Hepatocyte (in vitro differentiated cells): ENCODE data around the gene SMC5. TPM values are rescaled to one million over a fixed set of nuclear protein-coding genes. Genes with fewer than 3 reads are reported as not detected.
"Not testable (repeated sequence)": the region's sequence is repeated elsewhere in the genome, so short reads cannot be mapped to it uniquely, and the experiment has no call there.

ENCODE experiments used
- DNase-seq: peaks from one replicate; pipeline ENCODE4 v3.0.0-alpha.2; 2016; ENCODE audit warnings: low spot score
- H2AFZ ChIP-seq: fragments of 200-600 bp; sonication (generic); 2 replicates; pipeline ENCODE4 v1.6.0; 2016; ENCODE audit warnings: antibody characterized with exemption, mild to moderate bottlenecking
- H3K27ac ChIP-seq: fragments of 200-600 bp; sonication (generic); 2 replicates; pipeline ENCODE4 v1.5.1; 2016; ENCODE audit warnings: mild to moderate bottlenecking
- H3K27me3 ChIP-seq: fragments of 200-600 bp; sonication (generic); 2 replicates; pipeline ENCODE4 v1.6.1; 2016
- H3K36me3 ChIP-seq: fragments of 200-600 bp; sonication (generic); replicated peaks from 2 replicates; pipeline ENCODE4 v1.5.1; 2016; ENCODE audit warnings: low read depth; ENCODE audit not compliant: insufficient read depth
- H3K4me1 ChIP-seq: fragments of 200-600 bp; sonication (generic); 2 replicates; pipeline ENCODE4 v1.5.1; 2016; ENCODE audit warnings: mild to moderate bottlenecking, moderate library complexity; ENCODE audit not compliant: insufficient read depth
- H3K4me2 ChIP-seq: fragments of 200-600 bp; sonication (generic); 2 replicates; pipeline ENCODE4 v1.6.0; 2016
- H3K4me3 ChIP-seq: fragments of 200-600 bp; sonication (generic); 2 replicates; pipeline ENCODE4 v1.5.1; 2016; ENCODE audit warnings: mild to moderate bottlenecking
- H3K79me2 ChIP-seq: fragments of 200-600 bp; sonication (generic); 2 replicates; pipeline ENCODE4 v1.6.0; 2017; ENCODE audit warnings: mild to moderate bottlenecking
- H3K9me2 ChIP-seq: fragments of 200-600 bp; sonication (generic); replicated peaks from 2 replicates; pipeline ENCODE4 v1.6.0; 2017; ENCODE audit warnings: mild to moderate bottlenecking; ENCODE audit not compliant: insufficient read depth
- H3K9me3 ChIP-seq: fragments of 200-600 bp; sonication (generic); 2 replicates; pipeline ENCODE4 v1.5.1; 2016; ENCODE audit warnings: low read depth, mild to moderate bottlenecking
- H4K20me1 ChIP-seq: fragments of 200-600 bp; sonication (generic); 2 replicates; pipeline ENCODE4 v1.6.0; 2016; ENCODE audit warnings: mild to moderate bottlenecking; ENCODE audit not compliant: insufficient read depth, poor library complexity, severe bottlenecking
- CTCF ChIP-seq: fragments of 200-600 bp; sonication (generic); IDR thresholded peaks from 2 replicates; pipeline ENCODE4 v1.5.1; 2016; ENCODE audit warnings: antibody characterized with exemption, mild to moderate bottlenecking; ENCODE audit not compliant: poor library complexity
- EZH2 ChIP-seq: fragments of 200-600 bp; sonication (generic); IDR thresholded peaks from 2 replicates; pipeline ENCODE4 v1.6.1; 2016; ENCODE audit warnings: antibody characterized with exemption, mild to moderate bottlenecking, borderline replicate concordance
- EZH2phosphoT487 ChIP-seq: fragments of 200-600 bp; sonication (generic); IDR thresholded peaks from one replicate; pipeline ENCODE4 v1.6.1; 2018; ENCODE audit warnings: antibody characterized with exemption, mild to moderate bottlenecking, low read depth, moderate library complexity; ENCODE audit not compliant: unreplicated experiment, severe bottlenecking
- WGBS: methylation state at CpG from one replicate; pipeline ENCODE4 v1.1.6; 2016; ENCODE audit warnings: low lambda C conversion rate; ENCODE audit errors: missing lambda C conversion rate; 5-methylcytosine and 5-hydroxymethylcytosine counted together
- polyA plus RNA-seq: library from polyadenylated mRNA; unstranded; fragments of >200 nt; fragmentation: Nextera tagmentation; extraction: Ambion mirVana; gene quantifications from 2 replicates; pipeline ENCODE4 v1.2.1, GENCODE V29; 2016
- total RNA-seq: library from RNA; depleted of rRNA; stranded (reverse); fragments of >200 nt; gene quantifications from 2 replicates; pipeline ENCODE4 v1.2.3, GENCODE V29; 2014

The SMC5 gene
- total and polyA plus RNA-seq, 2 experiments from 2014 or later: 14.9 to 30.7 TPM

DNA sequence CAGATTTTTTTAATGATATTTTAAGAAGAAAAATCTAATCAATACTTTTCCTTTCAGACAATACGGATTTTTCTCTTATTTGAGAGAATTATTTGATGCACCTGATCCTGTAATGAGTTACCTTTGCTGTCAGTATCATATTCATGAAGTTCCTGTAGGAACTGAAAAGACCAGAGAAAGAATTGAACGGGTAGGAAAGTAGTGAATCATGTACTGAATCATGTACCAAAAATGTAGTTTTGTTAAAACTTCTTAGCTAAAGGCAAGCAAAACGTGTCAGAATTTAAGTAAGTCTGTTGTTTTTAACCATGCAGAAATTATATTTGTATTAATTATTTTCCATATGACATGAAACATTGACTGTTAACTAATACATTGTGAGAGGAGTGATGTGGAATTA, 56.6 kb downstream of the SMC5 start:
- Histone ChIP-seq H4K20me1 (no peaks in the 10 kb centered on the region), H3K4me2 (no peak overlapping the region), H3K4me3 (no peak overlapping the region), H3K9me3 (no peaks in the 10 kb centered on the region), H2AFZ (no peak overlapping the region), H3K79me2 (no peaks in the 10 kb centered on the region), H3K4me1 (no peaks in the 10 kb centered on the region), H3K9me2 (no peaks in the 10 kb centered on the region), H3K27me3 (no peaks in the 10 kb centered on the region), H3K36me3 (no peaks in the 10 kb centered on the region), H3K27ac (no peak overlapping the region)
- TF ChIP-seq EZH2phosphoT487 (no peak), EZH2 (no peak), CTCF (no peak)
- WGBS: 83% methylated on average over 3 of the region's 3 CpGs
- DNase-seq: no peak

DNA sequence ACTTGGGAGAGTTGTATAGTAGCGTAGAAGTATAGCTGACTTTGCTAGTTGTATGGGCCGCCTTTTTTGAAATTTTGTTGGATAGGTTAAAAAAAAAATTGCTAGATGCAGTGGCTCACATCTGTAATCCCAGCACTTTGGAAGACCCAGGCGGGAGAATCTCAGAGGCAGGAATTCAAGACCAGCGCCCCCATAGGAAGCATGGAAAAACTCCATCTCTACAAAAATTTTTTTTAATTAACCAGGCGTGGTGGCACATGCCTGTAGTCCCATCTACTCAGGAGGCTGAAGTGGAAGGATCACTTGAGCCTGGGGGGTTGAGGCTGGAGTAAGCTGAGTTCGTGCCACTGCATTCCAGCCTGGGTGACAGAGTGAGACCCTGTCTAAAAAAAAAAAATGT, 59.2 kb downstream of the SMC5 start:
- WGBS: 90% methylated on average over 6 of the region's 6 CpGs
- Histone ChIP-seq H2AFZ (no peak overlapping the region), H3K27ac (no peak overlapping the region), H3K4me2 (no peak overlapping the region), H3K4me1 (no peaks in the 10 kb centered on the region), H3K36me3 (no peaks in the 10 kb centered on the region), H4K20me1 (no peaks in the 10 kb centered on the region), H3K79me2 (no peaks in the 10 kb centered on the region), H3K4me3 (no peak overlapping the region), H3K9me3 (no peaks in the 10 kb centered on the region), H3K27me3 (no peaks in the 10 kb centered on the region), H3K9me2 (no peaks in the 10 kb centered on the region)
- DNase-seq: no peak
- no peak for TF ChIP-seq EZH2phosphoT487
- no peak for TF ChIP-seq EZH2
- TF ChIP-seq CTCF: no peak

GRCh38 chr9:70322096-70322495, 63.3 kb downstream of the SMC5 start:
- Histone ChIP-seq H3K4me1 (no peaks in the 10 kb centered on the region), H3K36me3 (no peaks in the 10 kb centered on the region), H3K27me3 (no peaks in the 10 kb centered on the region), H3K4me3 (no peak overlapping the region), H2AFZ (no peak overlapping the region), H3K9me3 (no peaks in the 10 kb centered on the region), H3K27ac (no peak overlapping the region), H3K79me2 (no peaks in the 10 kb centered on the region), H4K20me1 (no peaks in the 10 kb centered on the region), H3K4me2 (no peak overlapping the region), H3K9me2 (no peaks in the 10 kb centered on the region)
- WGBS: 82% methylated on average over 4 of the region's 4 CpGs
- TF ChIP-seq CTCF (no peak), EZH2 (no peak), EZH2phosphoT487 (no peak)
- no peak for DNase-seq

DNA sequence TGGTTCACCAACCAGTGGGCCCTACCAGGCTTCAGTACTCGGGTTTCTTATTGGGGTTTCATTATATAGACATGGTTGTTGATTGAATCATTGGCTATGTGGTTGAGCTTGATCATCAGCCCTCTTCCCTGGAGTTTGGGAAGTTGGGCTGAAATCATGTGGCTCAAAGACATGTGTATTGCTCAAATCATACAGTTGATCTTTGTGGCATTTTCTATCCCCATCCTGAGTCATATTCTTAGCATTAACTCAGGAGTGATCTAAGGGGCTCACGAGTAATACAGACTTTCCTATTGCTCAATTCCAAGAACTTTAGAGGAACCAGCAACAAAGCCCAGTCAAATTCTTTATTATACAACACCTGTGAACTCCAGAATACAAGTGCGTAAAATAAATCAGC, 66.2 kb downstream of the SMC5 start:
- TF ChIP-seq CTCF: no peak
- TF ChIP-seq EZH2phosphoT487: no peak
- no peak for TF ChIP-seq EZH2
- Histone ChIP-seq H3K9me2 (no peaks in the 10 kb centered on the region), H3K4me3 (no peak overlapping the region), H3K27ac (no peak overlapping the region), H3K4me2 (no peak overlapping the region), H3K36me3 (no peaks in the 10 kb centered on the region), H3K4me1 (no peaks in the 10 kb centered on the region), H3K27me3 (no peaks in the 10 kb centered on the region), H3K79me2 (no peaks in the 10 kb centered on the region), H3K9me3 (no peaks in the 10 kb centered on the region), H4K20me1 (no peaks in the 10 kb centered on the region), H2AFZ (no peak overlapping the region)
- 94% methylated on average over 3 of the region's 3 CpGs for WGBS
- no peak for DNase-seq

DNA sequence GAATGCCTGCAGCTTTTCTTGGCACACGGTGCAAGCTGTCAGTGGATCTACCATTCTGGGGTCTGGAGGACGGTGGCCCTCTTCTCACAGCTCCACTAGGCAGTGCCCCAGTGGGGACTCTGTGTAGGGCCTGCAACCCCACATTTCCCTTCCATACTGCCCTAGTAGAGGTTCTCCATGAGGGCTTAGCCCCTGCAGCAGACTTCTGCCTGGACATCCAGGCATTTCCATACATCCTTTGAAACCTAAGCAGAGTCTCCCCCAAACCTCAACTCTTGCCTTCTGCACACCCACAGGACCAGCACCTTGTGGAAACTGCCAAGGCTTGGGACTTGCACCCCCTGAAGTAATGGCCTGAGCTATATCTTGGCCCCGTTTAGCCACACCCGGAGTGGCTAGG, 69.8 kb downstream of the SMC5 start:
- 93% methylated on average over 4 of the region's 4 CpGs for WGBS
- H3K4me3 ChIP-seq, H3K9me2 ChIP-seq, H4K20me1 ChIP-seq, H3K9me3 ChIP-seq, H3K36me3 ChIP-seq, H3K4me1 ChIP-seq, H3K79me2 ChIP-seq, H3K27me3 ChIP-seq, H3K27ac ChIP-seq, H3K4me2 ChIP-seq, DNase-seq, H2AFZ ChIP-seq: not testable (repeated sequence)
